HepG2 (cell line): Measurements from ENCODE around the gene RABGGTA. TPM values are rescaled to one million over a fixed set of nuclear protein-coding genes. Genes with fewer than 3 reads are reported as not detected.

Source experiments
- CSRNP1 ChIP-seq: sonication (generic); formaldehyde crosslinking; IDR thresholded peaks from 2 replicates; pipeline ENCODE4 v1.8.1; 2023; ENCODE audit warnings: mild to moderate bottlenecking, missing genetic modification reagents
- DR1 ChIP-seq: sonication (generic); formaldehyde crosslinking; IDR thresholded peaks from 2 replicates; pipeline ENCODE4 v1.8.0; 2021; ENCODE audit warnings: mild to moderate bottlenecking, missing genetic modification reagents, inconsistent platforms
- FOXM1 ChIP-seq: sonication (generic); formaldehyde crosslinking; IDR thresholded peaks from 2 replicates; pipeline ENCODE4 v1.5.0; 2020; ENCODE audit warnings: missing genetic modification reagents
- GABPA ChIP-seq, 2 experiments: IDR thresholded peaks; 2 replicates each; pipeline ENCODE4 v1.6.1; 2011 to 2016; ENCODE audit warnings: low read depth in 2 of 2, low read length in 1 of 2, missing biosample characterization in 1 of 2, missing genetic modification characterization in 1 of 2
- IRX3 ChIP-seq: sonication (generic); formaldehyde crosslinking; IDR thresholded peaks from 2 replicates; pipeline ENCODE4 v1.8.1; 2023; ENCODE audit warnings: mild to moderate bottlenecking, low read depth, missing genetic modification reagents, borderline replicate concordance
- KLF13 ChIP-seq: sonication (generic); formaldehyde crosslinking; IDR thresholded peaks from 2 replicates; pipeline ENCODE4 v1.4.0; 2020; ENCODE audit warnings: mild to moderate bottlenecking, missing genetic modification reagents
- NR2F6 ChIP-seq, 2 experiments: IDR thresholded peaks; 2 replicates each; pipeline ENCODE4 v1.6.1; 2016; ENCODE audit warnings: antibody characterized with exemption in 1 of 2, mild to moderate bottlenecking in 1 of 2
- PHF20 ChIP-seq: sonication (generic); formaldehyde crosslinking; IDR thresholded peaks from 2 replicates; pipeline ENCODE4 v1.5.0; 2020; ENCODE audit warnings: mild to moderate bottlenecking, missing genetic modification reagents
- POLR2AphosphoS2 ChIP-seq: IDR thresholded peaks from 2 replicates; pipeline ENCODE4 v1.6.1; 2011; ENCODE audit warnings: low read depth, low read length, improper control_type of control experiment
- SNRNP70 ChIP-seq: fragments of 200-400 bp; formaldehyde crosslinking; IDR thresholded peaks from 2 replicates; pipeline ENCODE4 v1.6.1; 2017; ENCODE audit warnings: mild to moderate bottlenecking, low read depth, low read length, moderate library complexity
- TBX2 ChIP-seq: sonication (generic); formaldehyde crosslinking; IDR thresholded peaks from 2 replicates; pipeline ENCODE4 v1.5.0; 2020; ENCODE audit warnings: missing genetic modification reagents, mild to moderate bottlenecking, borderline replicate concordance
- ZNF12 ChIP-seq: sonication (generic); formaldehyde crosslinking; IDR thresholded peaks from 2 replicates; pipeline ENCODE4 v1.5.0; 2020; ENCODE audit warnings: missing genetic modification reagents
- ZNF263 ChIP-seq: sonication (generic); formaldehyde crosslinking; IDR thresholded peaks from 2 replicates; pipeline ENCODE4 v1.4.0; 2020; ENCODE audit warnings: missing genetic modification reagents
- ZNF264 ChIP-seq: sonication (generic); formaldehyde crosslinking; IDR thresholded peaks from 2 replicates; pipeline ENCODE4 v1.4.0; 2020; ENCODE audit warnings: missing genetic modification reagents
- ZNF557 ChIP-seq: sonication (generic); formaldehyde crosslinking; IDR thresholded peaks from 2 replicates; pipeline ENCODE4 v1.4.0; 2020; ENCODE audit warnings: missing genetic modification reagents
- ZNF605 ChIP-seq: sonication (generic); formaldehyde crosslinking; IDR thresholded peaks from 2 replicates; pipeline ENCODE4 v1.8.0; 2022; ENCODE audit warnings: mild to moderate bottlenecking, missing genetic modification reagents
- polyA plus RNA-seq, 8 experiments: library from polyadenylated mRNA; depleted of rRNA in 3 of 8; stranded (reverse) in 7 of 8; unstranded in 1 of 8; fragments of >200 nt; fragmentation: Illumina TruSeq in 4 of 8; extraction: Trizol in 4 of 8; gene quantifications; 2 replicates each; pipeline versions ENCODE4 v1.2.1 to v1.2.3, GENCODE V29; 2011 to 2016; ENCODE audit warnings: low read depth in 4 of 8, missing spikeins in 1 of 8, mixed read lengths in 1 of 8; ENCODE audit not compliant: insufficient read depth in 1 of 8
- total RNA-seq, 5 experiments: library from RNA; depleted of rRNA; stranded (reverse); fragments of >200 nt; fragmentation: Illumina TruSeq; extraction: Trizol; gene quantifications; 2 replicates each; pipeline ENCODE4 v1.2.3, GENCODE V29; 2016; ENCODE audit warnings: low read depth in 1 of 5
- TF ChIP-seq, protein P1 (sequence below): sonication (generic); formaldehyde crosslinking; conservative IDR thresholded peaks from 2 replicates; pipeline ENCODE4 v1.4.0; 2020; ENCODE audit warnings: missing genetic modification reagents
- TF ChIP-seq, protein P2 (sequence below): IDR thresholded peaks from 2 replicates; pipeline ENCODE4 v1.6.1; 2018; ENCODE audit warnings: missing genetic modification reagents, mild to moderate bottlenecking, missing compliant biosample characterization
- TF ChIP-seq, protein P3 (sequence below): sonication (generic); formaldehyde crosslinking; conservative IDR thresholded peaks from 2 replicates; pipeline ENCODE4 v1.4.0; 2020; ENCODE audit warnings: missing genetic modification reagents

RABGGTA gene
- total and polyA plus RNA-seq, 2 of the 13 experiments (the other 11 are each of a cell fraction or from before 2014, with no cell fraction given): 57.9 to 90.8 TPM

DNA sequence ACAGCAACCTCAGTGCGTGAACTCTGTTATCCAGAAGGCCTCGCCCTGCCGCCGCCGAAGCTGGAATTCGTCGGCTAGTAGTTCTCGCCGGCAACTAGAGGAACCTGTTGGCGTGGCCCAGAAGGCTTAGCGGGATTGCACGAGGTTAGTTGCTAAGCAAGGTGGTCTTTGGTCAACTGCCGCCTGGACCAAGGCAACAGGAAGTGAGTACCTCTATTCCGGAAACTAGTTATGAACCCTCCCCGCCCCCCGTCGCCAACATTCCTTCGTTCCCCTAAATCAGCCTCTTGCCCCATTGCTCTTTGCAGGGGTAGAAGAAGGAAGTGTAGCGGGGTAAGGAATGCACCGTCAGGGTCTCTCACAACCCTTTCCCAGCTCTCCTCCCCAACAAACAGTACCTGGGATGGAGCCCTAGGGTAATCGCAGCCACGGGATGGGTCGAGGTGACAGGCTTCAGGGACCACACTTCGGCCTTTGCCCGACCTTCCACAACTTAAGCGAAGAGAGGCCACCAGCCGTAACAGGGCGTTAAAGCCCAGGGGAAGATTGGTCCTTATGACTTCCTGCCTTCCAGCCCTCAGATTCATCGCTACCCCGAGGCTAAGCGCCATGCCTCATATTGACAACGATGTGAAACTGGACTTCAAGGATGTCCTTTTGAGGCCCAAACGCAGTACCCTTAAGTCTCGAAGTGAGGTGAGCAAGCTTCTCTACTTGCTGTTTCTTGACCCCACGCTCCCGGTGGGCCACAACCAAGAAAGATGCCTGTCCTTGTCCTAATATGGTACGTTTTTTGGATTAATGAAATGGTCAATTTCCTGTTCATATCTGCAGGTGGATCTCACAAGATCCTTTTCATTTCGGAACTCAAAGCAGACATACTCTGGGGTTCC, 38.5 kb downstream of the RABGGTA start, which contains the start of gene GMPR2 (continued):
- TF ChIP-seq, protein P1, sequence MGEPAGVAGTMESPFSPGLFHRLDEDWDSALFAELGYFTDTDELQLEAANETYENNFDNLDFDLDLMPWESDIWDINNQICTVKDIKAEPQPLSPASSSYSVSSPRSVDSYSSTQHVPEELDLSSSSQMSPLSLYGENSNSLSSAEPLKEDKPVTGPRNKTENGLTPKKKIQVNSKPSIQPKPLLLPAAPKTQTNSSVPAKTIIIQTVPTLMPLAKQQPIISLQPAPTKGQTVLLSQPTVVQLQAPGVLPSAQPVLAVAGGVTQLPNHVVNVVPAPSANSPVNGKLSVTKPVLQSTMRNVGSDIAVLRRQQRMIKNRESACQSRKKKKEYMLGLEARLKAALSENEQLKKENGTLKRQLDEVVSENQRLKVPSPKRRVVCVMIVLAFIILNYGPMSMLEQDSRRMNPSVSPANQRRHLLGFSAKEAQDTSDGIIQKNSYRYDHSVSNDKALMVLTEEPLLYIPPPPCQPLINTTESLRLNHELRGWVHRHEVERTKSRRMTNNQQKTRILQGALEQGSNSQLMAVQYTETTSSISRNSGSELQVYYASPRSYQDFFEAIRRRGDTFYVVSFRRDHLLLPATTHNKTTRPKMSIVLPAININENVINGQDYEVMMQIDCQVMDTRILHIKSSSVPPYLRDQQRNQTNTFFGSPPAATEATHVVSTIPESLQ: no peak; the same call in 1 of the 2 replicates
- TF ChIP-seq GABPA (IDR thresholded peaks at IDR 0.05; ENCODE audit: low read depth, low read length) (no peak), GABPA (CRISPR knock-in tag; IDR thresholded peaks at IDR 0.05; ENCODE audit: low read depth) (no peak), ZNF557 (CRISPR knock-in tag) (peak; percentile 92; the same call in 1 of the 2 replicates), PHF20 (CRISPR knock-in tag) (peak; percentile 42), POLR2AphosphoS2 (no peak), SNRNP70 (no peak), IRX3 (CRISPR knock-in tag) (peak; percentile 95; the same call in 1 of the 2 replicates), DR1 (peak; percentile 80; the same call in 1 of the 2 replicates), NR2F6 (IDR thresholded peaks at IDR 0.05) (no peak; the same call in 1 of the 2 replicates), NR2F6 (CRISPR knock-in tag; IDR thresholded peaks at IDR 0.05) (no peak; the same call in 1 of the 2 replicates), TBX2 (CRISPR knock-in tag) (peak; percentile 17; the same call in 1 of the 2 replicates), KLF13 (CRISPR knock-in tag) (peak; percentile 17; the same call in 1 of the 2 replicates), FOXM1 (CRISPR knock-in tag) (no peak), ZNF263 (CRISPR knock-in tag) (no peak; the same call in none of the 2 replicates), CSRNP1 (CRISPR knock-in tag) (peak; percentile 87), ZNF264 (CRISPR knock-in tag) (peak; percentile 90), ZNF605 (CRISPR knock-in tag) (peak; percentile 96), ZNF12 (CRISPR knock-in tag) (peak; percentile 56)
- TF ChIP-seq, protein P2, sequence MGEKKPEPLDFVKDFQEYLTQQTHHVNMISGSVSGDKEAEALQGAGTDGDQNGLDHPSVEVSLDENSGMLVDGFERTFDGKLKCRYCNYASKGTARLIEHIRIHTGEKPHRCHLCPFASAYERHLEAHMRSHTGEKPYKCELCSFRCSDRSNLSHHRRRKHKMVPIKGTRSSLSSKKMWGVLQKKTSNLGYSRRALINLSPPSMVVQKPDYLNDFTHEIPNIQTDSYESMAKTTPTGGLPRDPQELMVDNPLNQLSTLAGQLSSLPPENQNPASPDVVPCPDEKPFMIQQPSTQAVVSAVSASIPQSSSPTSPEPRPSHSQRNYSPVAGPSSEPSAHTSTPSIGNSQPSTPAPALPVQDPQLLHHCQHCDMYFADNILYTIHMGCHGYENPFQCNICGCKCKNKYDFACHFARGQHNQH: peak; percentile 88
- TF ChIP-seq, protein P3, sequence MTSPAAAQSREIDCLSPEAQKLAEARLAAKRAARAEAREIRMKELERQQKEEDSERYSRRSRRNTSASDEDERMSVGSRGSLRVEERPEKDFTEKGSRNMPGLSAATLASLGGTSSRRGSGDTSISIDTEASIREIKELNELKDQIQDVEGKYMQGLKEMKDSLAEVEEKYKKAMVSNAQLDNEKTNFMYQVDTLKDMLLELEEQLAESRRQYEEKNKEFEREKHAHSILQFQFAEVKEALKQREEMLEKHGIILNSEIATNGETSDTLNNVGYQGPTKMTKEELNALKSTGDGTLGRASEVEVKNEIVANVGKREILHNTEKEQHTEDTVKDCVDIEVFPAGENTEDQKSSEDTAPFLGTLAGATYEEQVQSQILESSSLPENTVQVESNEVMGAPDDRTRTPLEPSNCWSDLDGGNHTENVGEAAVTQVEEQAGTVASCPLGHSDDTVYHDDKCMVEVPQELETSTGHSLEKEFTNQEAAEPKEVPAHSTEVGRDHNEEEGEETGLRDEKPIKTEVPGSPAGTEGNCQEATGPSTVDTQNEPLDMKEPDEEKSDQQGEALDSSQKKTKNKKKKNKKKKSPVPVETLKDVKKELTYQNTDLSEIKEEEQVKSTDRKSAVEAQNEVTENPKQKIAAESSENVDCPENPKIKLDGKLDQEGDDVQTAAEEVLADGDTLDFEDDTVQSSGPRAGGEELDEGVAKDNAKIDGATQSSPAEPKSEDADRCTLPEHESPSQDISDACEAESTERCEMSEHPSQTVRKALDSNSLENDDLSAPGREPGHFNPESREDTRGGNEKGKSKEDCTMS (CRISPR knock-in tag): 0 out of 2 replicates have a peak, but pooled peaks have one; percentile 22
